HUES64 (cell line): ENCODE measurements around the gene DGKD.

Experiments
- H3K27ac ChIP-seq: 2 replicates; pipeline ENCODE4 v1.7.0; 2013; ENCODE audit warnings: low read depth, low read length, inconsistent platforms
- H3K27me3 ChIP-seq: 2 replicates; pipeline ENCODE4 v1.6.1; 2013; ENCODE audit warnings: mild to moderate bottlenecking, low read length; ENCODE audit not compliant: insufficient read depth
- H3K36me3 ChIP-seq: 2 replicates; pipeline ENCODE4 v1.6.1; 2013; ENCODE audit warnings: mild to moderate bottlenecking, low read length; ENCODE audit not compliant: insufficient read depth
- H3K4me1 ChIP-seq: 2 replicates; pipeline ENCODE4 v1.6.1; 2013; ENCODE audit warnings: mild to moderate bottlenecking, low read length, moderate library complexity; ENCODE audit not compliant: insufficient read depth
- H3K4me3 ChIP-seq: 2 replicates; pipeline ENCODE4 v1.5.1; 2013; ENCODE audit warnings: mild to moderate bottlenecking, low read length, moderate library complexity
- H3K9ac ChIP-seq: 2 replicates; pipeline ENCODE4 v1.6.1; 2013; ENCODE audit warnings: mild to moderate bottlenecking, low read depth, low read length
- H3K9me3 ChIP-seq: 2 replicates; pipeline ENCODE4 v1.6.1; 2013; ENCODE audit warnings: low read depth, low read length; ENCODE audit not compliant: insufficient read depth
- WGBS: fragments of 150-250, 120-280 bp; methylation state at CpG from one replicate; pipeline ENCODE4 v1.1.7; 2013; ENCODE audit warnings: missing lambda C conversion rate; 5-methylcytosine and 5-hydroxymethylcytosine counted together

The DGKD gene

DNA sequence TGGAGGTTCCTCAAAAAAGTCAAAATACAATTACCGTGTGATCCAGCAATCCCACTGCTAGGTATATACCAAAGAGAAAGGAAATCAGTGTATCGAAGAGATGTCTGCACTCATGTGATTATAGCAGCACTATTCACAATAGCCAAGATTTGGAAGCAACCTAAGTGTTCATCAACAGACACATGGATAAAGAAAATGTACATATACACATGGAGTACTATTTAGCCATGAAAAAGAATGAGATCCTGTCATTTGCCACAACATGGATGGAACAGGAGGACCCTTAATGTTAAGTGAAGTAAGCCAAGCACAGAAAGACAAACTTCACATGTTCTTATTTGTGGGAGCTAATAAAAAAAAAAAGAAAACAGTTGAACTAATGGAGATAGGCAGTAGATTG lies 78.7 kb downstream of the DGKD start:
- Histone ChIP-seq H3K27me3 (no peaks in the 10 kb centered on the region), H3K4me1 (no peaks in the 10 kb centered on the region), H3K36me3 (peaks cover 8% of the 10 kb centered on the region; the same call in 1 of the 2 replicates), H3K9me3 (no peaks in the 10 kb centered on the region), H3K9ac (no peak overlapping the region), H3K27ac (no peak overlapping the region), H3K4me3 (no peak overlapping the region)
- WGBS: 92% methylated on average over 2 of the region's 2 CpGs

DNA sequence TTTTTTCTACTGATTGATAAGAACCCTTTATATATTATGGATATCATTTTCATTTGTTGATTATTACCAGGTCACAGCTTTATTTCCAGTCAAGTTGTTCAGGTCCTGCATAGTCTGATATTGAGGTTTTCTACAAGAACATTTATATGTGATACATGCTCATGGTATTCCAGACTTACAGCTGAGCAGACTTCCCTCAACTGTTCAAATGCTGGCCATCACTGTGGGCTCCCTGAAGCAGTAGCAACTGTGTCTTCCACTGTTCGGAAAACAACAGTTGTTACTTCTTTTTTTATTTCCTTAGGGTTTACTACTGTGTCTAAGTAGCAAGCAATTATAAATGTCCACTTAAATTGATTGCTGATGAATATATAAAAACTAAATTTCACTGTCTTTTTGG lies 79.5 kb downstream of the DGKD start:
- Histone ChIP-seq H3K27ac (no peak overlapping the region), H3K27me3 (no peaks in the 10 kb centered on the region), H3K4me1 (no peaks in the 10 kb centered on the region), H3K9ac (no peak overlapping the region), H3K4me3 (no peak overlapping the region), H3K36me3 (peaks cover 11% of the 10 kb centered on the region; the same call in 1 of the 2 replicates), H3K9me3 (no peaks in the 10 kb centered on the region)
- WGBS: 92% methylated on average over 1 of the region's 1 CpG

DNA sequence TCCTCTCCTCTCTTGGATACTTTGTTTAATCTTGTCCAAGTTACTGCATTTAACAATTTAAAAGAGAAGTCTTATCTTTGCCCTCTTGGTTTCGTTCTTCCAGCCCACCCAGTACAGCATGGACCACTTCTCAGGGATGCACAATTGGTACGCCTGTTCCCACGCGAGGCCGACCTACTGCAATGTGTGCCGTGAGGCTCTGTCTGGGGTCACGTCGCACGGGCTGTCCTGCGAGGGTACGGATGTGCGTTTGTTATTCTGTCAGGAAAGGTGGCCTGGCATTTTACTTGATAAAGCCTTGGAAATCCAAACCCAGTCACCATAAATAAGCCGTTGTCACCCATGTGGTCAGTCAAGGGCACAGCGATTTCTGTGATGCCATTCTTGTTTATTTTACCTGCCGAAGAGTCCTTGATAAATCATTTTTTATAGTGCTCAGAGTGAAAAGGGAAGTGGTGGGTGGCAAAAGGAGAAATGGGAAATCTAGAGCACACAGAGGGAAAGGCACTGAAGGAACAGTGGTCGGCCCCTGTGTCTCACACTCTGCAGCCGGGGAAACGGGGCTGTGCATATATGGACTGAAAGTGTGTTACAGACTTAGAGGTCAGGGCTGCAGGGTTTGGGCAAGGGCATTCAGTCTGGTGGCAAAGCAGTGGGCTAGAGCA lies 80.5 kb downstream of the DGKD start:
- Histone ChIP-seq H3K27me3 (no peaks in the 10 kb centered on the region), H3K9ac (no peak overlapping the region), H3K4me3 (no peak overlapping the region), H3K9me3 (no peaks in the 10 kb centered on the region), H3K27ac (no peak overlapping the region), H3K36me3 (peaks cover 11% of the 10 kb centered on the region; the same call in 1 of the 2 replicates), H3K4me1 (no peaks in the 10 kb centered on the region)
- 96% methylated on average over 18 of the region's 18 CpGs for WGBS

DNA sequence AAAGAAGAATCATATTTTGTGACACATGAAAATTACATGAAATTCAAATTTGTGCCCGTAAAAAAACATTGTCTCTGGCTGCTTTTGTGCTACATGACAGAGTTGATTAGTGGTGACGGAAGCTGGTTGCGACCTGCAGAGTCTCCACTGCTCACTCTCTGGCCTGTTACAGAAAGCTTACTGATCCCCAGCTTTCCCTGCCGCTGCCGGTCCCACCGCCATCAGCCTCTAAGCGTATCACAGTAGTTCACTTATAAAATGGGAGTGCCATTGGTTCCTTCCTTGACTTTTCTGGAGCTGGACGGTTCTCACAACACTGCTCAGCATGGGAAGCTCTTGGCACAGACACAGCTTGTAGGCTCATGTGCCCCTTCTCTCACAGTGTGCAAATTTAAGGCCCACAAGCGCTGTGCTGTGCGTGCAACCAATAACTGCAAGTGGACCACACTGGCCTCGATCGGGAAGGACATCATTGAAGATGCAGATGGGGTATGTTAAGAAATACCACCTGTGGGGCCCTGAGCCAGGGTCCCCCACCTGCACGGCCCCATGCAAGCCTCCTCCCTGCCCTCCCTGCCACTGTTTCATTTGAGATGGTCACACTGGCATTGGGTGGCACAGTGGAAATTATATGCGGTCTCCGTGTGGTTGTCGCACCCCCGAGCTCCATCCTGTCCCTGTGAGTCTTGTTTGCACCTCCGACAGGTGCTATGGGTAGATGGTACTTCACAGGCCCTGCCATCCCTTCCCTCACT lies 81.3 kb downstream of the DGKD start:
- H3K27ac ChIP-seq: no peak overlapping the region
- 96% methylated on average over 18 of the region's 18 CpGs for WGBS
- no peak overlapping the region for H3K9ac ChIP-seq
- H3K4me3 ChIP-seq: no peak overlapping the region
- H3K4me1 ChIP-seq: no peaks in the 10 kb centered on the region
- H3K27me3 ChIP-seq: no peaks in the 10 kb centered on the region
- no peaks in the 10 kb centered on the region for H3K9me3 ChIP-seq
- peaks cover 11% of the 10 kb centered on the region; the same call in 1 of the 2 replicates for H3K36me3 ChIP-seq

DNA sequence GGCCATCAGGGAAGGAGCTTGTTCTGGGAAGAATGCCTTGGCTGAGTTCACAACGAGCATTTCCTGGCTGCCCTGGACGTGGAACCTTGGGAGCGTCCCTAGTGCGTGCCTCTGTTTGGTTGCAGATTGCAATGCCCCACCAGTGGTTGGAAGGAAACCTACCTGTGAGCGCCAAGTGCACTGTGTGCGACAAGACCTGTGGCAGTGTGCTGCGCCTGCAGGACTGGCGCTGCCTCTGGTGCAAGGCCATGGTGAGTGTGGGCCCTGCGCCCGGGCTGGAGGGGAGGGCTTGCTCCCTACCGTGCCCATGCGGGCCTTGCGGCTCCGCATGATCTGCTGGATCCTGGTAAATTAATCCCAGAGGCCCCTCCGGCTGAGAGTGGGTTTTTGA lies 81.9 kb downstream of the DGKD start:
- Histone ChIP-seq H3K9me3 (no peaks in the 10 kb centered on the region), H3K4me1 (no peaks in the 10 kb centered on the region), H3K36me3 (peaks cover 11% of the 10 kb centered on the region; the same call in 1 of the 2 replicates), H3K27ac (no peak overlapping the region), H3K9ac (no peak overlapping the region), H3K4me3 (no peak overlapping the region), H3K27me3 (no peaks in the 10 kb centered on the region)
- WGBS: 95% methylated on average over 15 of the region's 15 CpGs

DNA sequence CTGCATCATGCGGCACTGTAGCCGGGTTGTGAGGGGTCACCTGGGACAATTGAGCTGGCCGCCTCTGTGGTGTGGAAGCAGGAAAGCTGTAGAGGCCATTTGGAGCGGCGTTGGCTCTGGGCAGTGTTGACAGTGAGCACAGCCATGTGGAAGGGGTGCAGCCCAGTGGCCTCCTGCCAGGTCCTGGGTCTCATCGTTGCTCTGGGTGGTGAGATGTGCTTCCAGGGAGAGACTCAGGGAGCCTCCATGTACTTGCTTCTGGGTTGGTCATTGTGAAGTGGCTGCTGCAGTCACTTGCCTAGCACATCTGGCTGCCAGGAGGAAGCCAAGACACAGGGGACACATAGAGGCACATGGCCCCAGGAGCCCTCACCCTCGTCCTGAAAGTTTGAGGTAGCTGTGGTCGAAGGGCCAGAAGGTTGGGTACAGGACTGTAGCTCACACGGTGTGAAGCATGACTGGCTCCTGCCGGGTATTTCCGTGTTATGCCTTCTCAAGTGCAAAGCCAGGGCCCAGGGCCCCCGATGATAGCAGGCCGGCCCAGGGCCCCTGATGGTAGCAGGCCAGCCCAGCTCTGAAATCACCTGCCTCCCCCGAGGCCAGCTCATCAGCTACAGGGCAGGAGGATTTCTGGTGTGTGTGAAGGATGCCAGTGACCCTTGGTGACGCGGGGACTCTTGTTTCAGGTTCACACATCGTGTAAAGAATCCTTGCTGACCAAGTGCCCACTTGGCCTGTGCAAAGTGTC lies 82.6 kb downstream of the DGKD start:
- Histone ChIP-seq H3K9ac (no peak overlapping the region), H3K27me3 (no peaks in the 10 kb centered on the region), H3K4me1 (no peaks in the 10 kb centered on the region), H3K36me3 (peaks cover 11% of the 10 kb centered on the region; the same call in 1 of the 2 replicates), H3K9me3 (no peaks in the 10 kb centered on the region), H3K4me3 (no peak overlapping the region), H3K27ac (no peak overlapping the region)
- WGBS: 94% methylated on average over 17 of the region's 17 CpGs

DNA sequence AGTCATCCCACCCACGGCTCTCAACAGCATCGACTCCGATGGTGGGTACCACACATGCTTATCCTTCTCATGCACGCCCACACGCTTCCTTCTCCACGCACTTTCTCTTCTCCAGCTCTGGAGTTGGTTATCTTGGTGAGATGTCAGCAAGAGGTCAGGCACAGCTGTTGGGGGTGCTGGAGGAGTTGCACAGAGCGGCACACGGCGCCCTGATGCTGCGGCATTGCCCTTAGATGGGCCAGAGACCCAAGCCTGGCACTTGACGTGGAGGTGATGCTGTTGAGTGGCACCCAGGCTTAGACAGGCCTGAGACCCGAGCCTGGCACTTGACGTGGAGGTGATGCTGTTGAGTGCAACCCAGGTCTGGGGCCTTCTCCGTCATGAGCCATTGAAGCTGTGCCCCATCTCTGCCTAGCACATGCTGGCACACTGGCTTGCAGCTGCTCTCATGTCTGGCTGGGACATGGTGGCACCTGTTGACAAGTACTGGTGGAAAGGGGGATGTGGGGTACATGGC lies 83.2 kb downstream of the DGKD start:
- Histone ChIP-seq H3K27me3 (no peaks in the 10 kb centered on the region), H3K36me3 (peaks cover 11% of the 10 kb centered on the region; the same call in 1 of the 2 replicates), H3K9me3 (no peaks in the 10 kb centered on the region), H3K9ac (no peak overlapping the region), H3K27ac (no peak overlapping the region), H3K4me3 (no peak overlapping the region), H3K4me1 (no peaks in the 10 kb centered on the region)
- 96% methylated on average over 14 of the region's 14 CpGs for WGBS

DNA sequence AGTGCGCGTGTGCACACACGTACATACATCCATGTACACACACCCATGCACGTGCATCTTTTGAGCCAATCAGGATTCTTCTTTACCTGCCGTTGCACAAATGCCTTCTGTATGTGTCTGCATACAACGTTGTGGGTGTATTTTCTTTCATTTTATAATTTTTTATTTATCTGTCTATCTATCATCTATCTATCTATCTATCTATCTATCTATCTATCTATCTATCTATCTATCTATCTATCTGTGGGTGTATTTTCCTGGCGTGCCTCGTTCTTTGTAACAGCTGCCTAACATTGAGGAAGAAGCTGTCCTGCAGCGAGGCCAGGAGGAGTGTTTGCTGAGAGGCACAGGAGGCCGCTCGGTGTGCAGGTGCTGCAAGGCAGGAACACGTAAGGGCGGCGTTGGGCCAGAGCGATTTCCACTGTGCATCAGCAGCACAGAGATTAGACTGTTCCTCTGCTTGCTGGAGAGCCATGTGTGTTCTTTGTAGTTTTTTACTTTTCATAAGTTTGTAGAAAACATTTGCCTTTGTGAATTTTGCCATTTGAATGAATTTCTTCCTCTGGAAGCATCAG lies 84.4 kb downstream of the DGKD start:
- WGBS: 95% methylated on average over 14 of the region's 15 CpGs
- no peaks in the 10 kb centered on the region for H3K4me1 ChIP-seq

DNA sequence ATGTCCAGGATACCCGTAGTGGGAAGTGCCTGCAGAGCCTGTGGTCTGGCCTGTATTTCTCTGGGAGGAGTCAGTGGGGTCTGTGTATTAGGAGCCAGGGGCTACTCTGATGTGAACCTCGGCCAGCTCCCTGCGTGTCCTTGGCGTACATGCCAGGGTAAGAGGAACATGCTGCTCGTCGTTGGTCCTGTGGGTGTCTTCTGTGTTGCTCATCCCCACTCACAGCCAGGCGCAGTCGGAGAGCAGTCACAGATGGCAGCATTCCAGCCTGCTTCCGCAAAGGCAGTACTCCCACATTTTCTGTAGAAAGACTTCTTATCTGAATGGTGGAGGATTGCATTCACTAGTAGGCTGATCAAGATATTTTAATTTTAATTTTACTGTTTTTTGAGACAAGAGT lies 84.9 kb downstream of the DGKD start:
- WGBS: 91% methylated on average over 9 of the region's 9 CpGs
- Histone ChIP-seq H3K4me1 (no peaks in the 10 kb centered on the region), H3K36me3 (peaks cover 11% of the 10 kb centered on the region; the same call in 1 of the 2 replicates), H3K9ac (no peak overlapping the region), H3K27ac (no peak overlapping the region), H3K4me3 (no peak overlapping the region), H3K27me3 (no peaks in the 10 kb centered on the region), H3K9me3 (no peaks in the 10 kb centered on the region)

More for the DNA sequence above, 84.4 kb downstream of the DGKD start:
- no peak overlapping the region for H3K4me3 ChIP-seq
- H3K9ac ChIP-seq: no peak overlapping the region
- H3K27me3 ChIP-seq: no peaks in the 10 kb centered on the region
- peaks cover 11% of the 10 kb centered on the region; the same call in 1 of the 2 replicates for H3K36me3 ChIP-seq
- H3K9me3 ChIP-seq: no peaks in the 10 kb centered on the region
- H3K27ac ChIP-seq: no peak overlapping the region

DNA sequence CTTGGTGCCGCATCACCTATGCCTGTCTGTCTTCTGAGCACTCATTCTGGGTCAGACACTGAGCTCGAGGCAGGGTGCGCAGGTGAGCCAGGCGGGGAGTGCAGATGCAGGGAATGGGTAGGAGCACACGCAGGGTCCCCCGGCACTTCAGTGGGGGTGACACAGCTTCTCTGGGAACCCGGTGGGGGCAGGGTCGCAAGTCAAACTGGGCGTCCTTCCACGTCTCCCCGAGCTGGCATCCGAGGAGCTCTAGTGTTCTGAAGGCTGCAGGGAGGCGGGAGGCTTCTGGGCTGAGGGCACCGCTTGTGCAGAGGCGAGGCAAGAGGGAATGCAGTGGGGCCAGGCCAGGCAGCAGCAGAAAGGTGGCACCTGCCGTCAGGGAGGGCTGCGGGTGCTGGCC lies 86.0 kb downstream of the DGKD start:
- Histone ChIP-seq H3K9ac (no peak overlapping the region), H3K36me3 (peaks cover 11% of the 10 kb centered on the region; the same call in 1 of the 2 replicates), H3K4me1 (no peaks in the 10 kb centered on the region), H3K27me3 (no peaks in the 10 kb centered on the region), H3K9me3 (no peaks in the 10 kb centered on the region), H3K4me3 (no peak overlapping the region), H3K27ac (no peak overlapping the region)
- 95% methylated on average over 17 of the region's 17 CpGs for WGBS
